IPS DF 4.7 (cell line): Measurements from ENCODE around the gene TJAP1.
"Not testable (repeated sequence)": the region's sequence is repeated elsewhere in the genome, so short reads cannot be mapped to it uniquely, and the experiment has no call there.

Experiments
- DNase-seq: peaks from one replicate; pipeline ENCODE4 v3.0.0-alpha.2; 2013; ENCODE audit warnings: low spot score; ENCODE audit errors: extremely low read depth

Gene TJAP1

DNA sequence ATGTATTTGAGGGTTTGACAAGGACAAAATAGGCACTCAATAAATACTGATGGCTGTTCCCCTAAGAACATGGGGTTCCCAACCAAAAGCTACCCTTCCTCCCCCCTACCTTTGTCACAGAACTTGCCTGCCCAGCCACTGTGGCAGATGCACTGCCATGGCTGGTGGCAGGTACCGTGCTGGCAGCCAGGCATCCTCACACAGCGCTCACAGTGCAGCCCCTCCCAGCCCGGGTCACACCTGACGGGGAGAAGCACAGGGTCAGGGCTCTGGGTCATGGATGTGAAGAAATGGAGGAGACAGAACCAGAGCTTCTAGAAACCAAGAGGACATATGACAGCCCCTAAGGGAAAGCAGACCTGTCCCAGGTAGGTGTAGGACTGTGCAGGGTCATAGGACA, 24.5 kb upstream of the TJAP1 start:
- DNase-seq, result no peak

DNA sequence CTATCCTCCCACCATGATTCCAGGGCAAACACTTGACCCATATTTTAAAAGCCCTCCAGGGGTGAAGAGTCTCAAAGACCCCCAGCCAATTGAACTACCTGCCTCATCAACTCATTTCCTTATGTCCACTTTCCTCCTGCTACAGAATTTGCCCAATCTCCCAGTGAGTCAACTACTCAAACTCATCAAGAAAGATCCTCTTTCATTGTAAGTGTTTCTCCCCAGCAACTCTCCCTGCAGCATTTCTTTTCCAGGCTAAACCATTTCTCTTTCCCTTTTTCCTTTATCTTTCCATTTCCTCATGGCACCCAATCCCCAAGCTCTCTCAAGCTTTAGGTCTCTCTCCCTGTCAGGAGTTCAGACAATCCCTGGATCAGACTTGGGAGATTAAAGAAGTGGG, 23.5 kb upstream of the TJAP1 start:
- no peak for DNase-seq

DNA sequence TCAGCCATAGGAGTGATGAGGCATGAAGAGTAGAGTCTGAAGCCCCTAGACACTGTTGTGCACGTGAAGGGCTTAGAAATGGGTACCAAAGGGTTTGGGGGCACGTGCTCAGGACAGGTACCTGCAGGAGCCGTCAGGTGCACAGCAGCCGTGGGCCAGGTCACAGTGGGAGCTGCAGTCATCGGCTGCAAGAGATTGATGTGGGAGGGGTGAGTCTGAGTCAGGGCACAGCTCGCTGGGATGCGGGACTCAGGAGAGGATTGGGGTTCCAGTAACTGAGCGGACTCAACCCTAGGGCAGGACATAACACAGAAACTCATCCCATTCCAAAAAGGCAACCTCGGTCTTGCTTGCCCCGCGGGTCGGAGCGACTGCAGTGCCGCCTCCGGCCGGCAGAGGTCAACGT, 23.1 kb upstream of the TJAP1 start:
- DNase-seq, result peak; percentile 46

DNA sequence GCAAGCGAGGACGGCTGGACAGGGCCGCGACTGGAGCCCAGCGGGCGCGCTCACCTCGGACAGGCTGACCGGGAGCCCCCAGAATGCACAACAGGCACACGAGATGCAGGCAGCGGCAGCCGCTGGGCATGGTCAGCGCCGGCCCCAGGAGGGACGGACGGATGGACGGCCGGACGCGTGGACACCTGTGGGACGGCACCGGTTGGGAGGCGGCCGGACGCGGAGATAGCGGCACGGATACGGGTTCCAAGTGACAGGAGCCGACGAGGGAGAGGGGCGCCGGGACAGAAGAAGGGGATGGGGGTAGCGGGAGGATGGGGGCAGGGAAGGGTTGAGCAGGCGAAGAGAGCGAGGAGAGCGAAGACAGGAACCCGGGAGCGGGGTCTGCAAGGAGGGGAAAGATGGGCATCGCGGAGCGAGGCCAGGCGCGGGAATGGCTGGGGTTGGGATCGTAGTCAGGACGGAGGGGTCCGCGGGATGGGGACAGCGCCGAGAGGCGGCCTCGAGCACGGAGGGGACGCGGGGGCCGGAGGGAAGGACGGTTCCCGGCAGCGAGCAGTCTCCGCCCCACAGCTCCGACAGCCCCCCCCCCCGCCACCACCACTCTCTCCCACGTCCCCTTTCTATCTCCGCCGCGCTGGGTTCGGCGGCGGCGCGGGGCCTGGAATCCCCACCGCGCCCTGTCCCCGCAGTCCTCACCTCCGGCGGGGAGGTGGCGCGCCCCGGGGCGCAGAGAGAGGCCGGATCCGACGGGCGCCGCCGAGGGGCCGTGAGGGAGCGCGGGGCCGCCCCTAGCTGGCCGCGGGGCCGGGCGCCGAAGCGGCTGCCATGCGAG, 22.5 kb upstream of the TJAP1 start:
- DNase-seq, result no peak

DNA sequence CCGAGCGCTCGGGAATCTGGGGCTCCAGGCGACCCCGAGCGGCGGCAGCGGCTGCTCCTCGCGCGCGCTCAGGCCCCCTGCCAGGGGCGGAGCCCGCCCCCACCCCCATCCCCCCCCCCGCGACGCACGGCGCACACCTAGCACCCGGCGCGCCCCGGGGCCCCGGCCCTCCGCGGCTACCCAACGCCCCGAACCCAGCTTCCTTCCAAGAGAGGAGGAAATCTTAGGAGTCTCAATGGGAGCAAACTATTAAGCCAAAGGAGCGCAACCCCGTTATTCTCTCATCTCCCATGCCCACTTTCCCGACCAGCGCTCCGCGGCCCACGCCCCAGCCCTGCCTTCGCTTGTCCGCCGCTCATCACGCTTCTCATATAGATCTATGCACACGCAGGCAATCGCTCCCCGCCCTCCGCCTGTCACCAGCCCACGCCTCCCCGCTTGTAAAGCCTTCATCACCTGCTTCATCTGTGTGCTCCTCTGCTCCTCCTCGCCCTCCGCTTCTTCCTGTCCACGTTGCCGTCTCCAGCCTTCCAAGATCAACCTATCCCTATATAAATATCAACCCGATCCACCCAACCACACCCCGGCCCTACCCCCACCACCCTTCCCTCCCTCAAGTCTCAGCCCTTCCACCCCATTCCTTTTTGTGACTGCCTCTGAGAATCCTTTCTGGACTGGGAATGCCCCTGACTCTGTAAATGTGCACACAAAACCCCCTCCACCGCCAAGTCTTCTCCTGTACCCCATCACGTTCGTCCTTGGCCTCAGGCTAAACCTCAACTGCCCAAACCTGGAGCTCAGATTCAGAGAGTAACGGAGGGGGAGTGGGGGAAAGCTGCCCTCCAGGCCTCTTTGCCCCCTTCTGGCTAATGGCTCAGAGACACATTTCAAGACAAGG, 21.6 kb upstream of the TJAP1 start, which contains the start of gene DLK2:
TSS of gene DLK2 (minus strand) at position 18 of the 898 bp plus-strand sequence. CDS start 723 bp downstream, outside the sequence.
- DNase-seq, result no peak

DNA sequence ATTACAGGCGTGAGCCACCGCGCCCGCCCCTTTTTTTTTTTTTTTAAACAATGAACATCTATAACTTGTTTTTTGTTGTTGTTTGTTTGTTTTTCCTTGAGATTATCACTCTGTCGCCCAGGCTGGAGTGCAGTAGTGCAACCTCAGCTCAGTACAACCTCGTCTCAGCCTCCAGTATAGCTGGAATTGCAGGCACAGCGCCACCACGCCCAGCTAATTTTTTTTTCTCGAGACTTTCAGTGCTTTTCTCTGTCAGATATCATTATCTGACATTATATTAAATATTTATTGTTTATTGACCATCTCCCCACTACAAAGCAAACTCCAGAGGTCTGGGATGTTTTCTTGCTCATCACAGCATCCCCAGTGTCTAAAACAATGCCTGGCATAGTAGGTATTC, 19.7 kb upstream of the TJAP1 start:
- no peak for DNase-seq

DNA sequence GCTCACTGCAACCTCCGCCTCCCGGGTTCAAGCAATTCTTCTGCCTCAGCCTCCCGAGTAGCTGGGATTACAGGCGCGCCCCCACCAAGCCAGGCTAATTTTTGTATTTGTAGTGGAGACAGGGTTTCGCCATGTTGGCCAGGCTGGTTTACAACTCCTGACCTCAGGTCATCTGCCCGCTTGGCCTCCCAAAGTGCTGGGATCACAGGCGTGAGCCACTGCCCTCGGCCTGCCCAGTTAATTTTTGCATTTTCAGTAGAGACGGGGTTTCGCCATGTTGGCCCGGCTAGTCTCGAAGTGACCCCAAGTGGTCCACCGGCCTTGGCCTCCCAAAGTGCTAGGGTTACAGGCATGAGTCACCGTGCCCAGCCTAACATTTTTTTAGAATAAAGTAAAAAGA, 19.2 kb upstream of the TJAP1 start:
- DNase-seq, result not testable (repeated sequence)

DNA sequence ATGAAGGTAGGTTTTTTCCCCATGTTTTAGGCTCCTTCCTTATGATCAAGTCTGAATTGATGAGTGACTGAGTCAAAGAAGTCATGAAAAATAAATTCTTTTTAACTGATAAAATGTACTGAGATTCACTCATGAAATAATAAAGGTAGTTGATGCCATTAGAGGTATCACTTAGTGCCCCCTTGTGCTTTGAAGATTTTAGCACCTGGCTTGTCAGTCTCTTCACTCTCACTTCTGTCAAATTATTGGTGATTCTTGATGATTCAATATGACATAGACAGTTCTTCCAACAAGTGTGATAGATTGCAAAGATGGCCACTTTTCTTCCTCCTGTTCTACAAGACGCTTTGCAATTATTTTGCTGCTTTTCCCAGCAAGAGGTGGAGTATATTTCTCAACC, 17.8 kb upstream of the TJAP1 start:
- DNase-seq, result no peak

DNA sequence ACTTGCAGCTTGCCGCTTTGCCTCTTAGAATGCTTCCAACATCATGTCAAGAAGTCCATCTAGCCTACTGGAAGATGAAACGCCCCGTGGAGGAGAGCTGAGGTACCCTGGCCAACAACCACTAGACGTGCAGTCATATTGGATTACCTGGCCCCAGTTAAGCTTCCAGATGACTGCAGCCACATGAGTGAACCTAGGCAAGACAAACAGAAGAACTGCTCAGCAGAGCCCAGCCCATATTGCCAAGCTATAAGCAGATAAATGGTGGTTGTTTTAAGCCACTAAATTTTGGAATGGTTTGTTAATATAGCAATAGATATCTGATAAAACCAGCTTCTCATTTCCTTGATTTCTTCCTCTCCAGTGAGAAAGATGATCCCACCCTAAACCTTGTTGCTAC, 17.3 kb upstream of the TJAP1 start:
- DNase-seq, result no peak

DNA sequence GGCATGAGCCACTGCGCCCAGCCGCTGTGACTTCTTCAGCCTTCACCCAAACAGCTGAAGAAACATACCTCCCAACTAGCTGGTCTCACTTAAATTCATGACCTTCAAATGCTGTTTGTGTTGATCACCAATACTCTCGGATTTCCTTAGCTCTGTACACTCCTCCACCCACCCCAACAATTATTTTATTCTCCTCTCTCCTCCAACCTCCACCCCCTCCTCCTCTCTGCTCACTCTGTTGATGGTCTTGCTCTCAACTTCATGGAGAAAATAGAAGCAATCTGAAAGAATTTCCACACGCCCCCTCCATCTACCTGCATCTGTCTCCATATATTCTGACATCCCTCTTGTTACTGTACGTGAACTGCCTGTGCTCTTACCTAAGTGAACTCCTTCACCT, 15.4 kb upstream of the TJAP1 start:
- DNase-seq, result no peak

DNA sequence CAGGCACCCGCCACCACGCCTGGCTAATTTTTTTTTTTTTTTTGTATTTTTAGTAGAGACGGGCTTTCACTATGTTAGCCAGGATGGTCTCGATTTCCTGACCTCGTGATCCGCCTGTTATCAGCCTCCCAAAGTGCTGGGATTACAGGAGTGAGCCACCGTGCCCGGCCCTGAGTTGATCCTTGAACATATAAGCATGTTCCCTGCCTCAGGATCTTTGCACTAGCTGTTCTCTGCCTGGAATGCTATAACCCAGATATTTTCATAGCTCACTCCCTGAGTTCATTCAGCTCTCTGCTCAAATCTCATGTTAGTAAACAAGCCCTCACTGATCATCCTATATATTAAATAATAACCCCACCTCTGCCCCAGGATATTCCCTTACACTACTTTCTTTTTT, 13.0 kb upstream of the TJAP1 start:
- DNase-seq, result no peak

DNA sequence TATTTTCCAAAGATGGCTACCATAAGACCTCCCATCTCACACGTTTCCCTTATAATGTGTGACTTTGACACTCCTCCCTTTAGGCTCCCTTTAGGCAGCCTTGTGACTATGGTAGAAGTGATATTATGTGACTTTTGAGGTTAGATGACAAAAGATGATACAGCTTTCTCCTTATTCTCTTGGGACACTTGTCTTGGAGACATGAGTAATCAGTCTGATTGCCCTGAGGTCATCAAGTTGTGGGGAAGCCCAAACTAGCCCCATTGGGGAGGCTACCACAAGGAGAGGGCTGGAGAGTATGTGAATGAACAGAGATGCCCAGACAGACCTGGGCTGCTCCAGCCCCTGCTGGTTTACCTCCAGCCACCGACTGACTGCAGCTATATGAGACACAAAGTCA, 11.4 kb upstream of the TJAP1 start:
- no peak for DNase-seq

DNA sequence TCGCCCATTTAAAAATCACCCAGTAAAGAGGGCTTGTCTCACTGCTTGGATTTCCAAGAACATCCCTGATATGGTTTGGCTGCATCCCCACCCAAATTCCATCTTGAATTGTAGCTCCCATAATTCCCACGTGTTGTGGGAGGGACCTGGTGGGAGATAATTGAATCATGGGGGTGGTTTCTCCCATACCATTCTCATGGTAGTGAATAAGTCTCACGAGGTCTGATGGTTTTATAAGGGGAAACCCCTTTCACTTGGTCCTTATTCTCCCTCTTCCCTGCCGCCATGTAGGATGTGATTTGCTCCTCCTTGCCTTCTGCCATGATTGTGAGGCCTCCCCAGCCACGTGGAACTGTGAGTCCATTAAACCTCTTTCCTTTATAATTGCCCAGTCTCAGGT, 10.1 kb upstream of the TJAP1 start:
- DNase-seq, result not testable (repeated sequence)

DNA sequence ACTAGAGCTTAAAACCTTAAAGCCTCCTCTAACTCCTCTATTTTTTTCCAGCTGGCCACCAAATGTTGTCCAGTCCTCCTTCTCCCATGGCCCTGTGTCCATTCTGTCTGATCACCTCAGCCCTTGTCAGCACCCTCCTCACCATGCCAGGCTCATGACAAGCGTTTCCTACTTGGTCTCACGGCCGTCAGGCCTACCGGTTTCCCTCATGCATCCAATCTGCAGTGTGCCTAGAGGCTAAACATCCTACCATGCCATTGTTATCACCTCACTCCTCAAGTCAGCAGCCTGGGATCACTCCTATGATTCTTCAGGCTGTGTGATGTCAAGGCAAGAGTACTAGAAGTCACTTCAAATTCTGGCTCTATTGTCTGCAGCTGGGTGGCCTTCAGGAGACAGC, 9.6 kb upstream of the TJAP1 start:
- no peak for DNase-seq

DNA sequence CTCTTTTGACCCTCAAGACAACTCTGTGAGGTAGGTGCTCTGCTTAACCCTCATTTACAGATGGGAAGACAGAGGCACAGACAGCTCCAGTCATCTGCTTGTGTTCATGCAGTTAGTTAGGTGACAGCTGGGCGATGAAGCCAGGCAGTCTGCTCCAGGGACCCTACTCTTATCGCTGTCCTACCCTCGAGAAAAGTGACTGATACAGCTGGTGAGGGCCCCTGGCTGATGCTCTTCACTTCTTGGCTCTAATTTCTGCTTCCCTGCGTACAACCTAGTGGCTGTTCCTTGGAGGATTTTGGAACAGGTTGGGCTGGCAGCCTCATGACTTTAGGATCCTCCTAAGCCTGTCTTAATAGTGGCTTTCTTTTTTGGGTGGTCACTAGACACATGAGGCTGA, 9.1 kb upstream of the TJAP1 start:
- no peak for DNase-seq

DNA sequence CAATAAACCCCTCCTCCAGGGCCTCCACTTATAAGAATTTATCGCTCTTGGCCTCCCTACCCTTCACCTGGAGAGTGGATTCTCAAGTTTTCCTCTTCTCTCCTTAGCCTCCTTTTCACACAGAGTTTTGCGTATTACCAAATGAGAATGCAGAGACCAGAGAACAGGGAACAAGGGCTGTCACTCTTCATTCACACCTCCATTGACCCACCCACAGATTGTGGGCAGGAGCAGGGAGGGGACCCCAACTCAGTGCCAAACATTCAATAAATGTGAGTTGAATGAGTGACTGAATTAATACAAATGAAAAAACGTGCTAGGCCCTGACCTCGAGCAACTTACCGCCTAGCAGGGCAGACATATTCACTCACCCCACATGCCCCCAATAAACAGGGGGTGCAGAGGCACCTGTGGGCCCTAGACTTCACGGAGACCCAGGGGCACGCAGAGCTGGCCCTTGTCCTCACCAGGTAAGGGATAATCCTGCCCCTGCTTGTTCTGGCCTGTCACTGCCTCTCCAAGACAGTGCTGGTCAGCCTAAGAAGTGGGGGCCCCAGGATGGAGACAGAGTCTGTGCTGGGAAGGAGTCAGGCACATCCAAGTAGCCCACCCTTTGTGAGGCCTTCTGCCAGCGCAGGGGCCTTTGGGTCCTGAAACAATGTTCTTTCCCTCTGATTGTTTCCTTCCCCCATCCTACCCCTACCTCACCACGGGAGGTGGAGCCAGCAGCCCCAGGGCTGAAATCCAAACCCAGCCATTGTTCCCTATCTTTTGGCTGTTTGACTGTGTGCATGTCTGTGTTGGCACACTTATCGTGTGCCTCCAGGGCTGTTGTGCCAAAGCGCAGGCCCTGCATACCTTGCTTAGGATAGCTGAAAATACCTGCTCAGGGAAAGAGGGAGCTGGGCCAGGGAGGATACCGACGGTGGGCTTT, 8.4 kb upstream of the TJAP1 start:
- DNase-seq, result no peak

DNA sequence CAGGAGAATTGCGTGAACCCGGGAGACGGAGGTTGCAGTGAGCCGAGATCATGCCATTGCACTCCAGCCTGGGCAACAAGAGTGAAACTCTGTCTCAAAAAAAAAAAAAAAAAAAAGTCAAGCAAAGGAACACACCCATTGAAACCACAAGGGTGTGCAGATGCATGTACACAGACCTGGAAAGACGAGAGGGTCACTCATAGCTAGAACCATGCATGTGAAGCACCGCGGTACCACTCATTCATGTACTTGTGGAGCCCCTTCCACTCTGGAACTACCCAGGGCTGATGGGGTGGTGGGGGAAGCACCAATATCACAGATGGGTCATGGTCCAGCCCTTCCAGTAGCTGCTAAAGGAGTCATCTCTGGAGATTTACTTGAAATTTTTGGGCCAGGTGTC, 7.4 kb upstream of the TJAP1 start:
- no peak for DNase-seq

DNA sequence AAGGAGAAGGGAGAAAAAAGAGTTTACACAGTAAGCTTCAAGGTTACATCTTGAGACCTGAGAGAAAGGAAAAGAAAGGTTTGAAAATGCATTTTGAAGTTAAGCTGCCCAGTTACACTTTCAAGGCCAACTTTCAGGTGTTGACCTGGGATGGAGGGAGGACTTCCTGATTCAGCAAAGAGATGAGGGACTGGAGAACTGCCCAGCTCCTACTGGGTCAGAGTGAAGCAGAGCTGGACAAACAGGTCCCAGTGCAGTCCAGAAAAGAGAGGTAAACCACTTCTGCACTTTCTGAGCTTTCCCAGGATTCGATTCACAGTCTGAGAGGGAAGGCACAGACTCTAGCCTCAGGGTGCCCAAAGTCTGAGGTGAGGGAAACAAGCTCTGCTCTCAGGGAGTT, 6.0 kb upstream of the TJAP1 start:
- DNase-seq, result no peak

DNA sequence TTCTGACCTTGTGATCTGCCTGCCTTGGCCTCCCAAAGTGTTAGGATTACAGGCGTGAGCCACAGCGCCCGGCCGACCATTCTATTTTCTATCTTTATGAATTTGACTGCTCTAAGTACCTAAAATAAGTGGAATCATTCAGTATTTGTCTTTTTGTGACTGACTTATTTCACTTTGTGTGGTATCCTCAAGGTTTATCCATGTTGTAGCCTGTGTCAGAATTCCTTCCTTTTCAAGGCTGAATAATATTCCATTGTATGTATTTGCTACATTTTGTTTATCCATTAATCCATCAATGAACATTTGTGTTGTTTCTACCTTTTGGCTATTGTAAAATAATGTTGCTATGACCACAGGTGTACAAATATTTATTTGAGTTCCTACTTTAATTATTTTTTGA, 4.9 kb upstream of the TJAP1 start:
- DNase-seq, result no peak

DNA sequence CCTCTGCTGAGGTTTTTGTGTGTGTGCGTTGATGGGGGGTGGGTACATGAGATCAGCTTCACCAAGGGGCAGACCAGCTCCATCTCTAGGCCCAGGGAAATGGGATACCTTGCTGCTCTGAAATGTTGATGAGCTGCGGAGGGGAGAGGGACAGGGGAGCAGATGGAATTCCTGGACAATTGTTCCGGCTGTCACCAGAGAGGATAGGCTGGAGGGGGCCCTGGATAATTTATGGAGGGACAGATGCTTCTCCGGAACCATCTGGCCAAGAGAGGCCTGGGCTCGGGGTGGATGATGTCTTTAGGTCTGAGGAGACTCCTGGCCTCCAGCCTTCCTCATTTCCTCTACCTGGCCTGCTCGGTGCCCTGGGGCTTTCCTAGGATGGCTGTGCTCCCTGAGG, 1.9 kb upstream of the TJAP1 start:
- DNase-seq, result no peak

DNA sequence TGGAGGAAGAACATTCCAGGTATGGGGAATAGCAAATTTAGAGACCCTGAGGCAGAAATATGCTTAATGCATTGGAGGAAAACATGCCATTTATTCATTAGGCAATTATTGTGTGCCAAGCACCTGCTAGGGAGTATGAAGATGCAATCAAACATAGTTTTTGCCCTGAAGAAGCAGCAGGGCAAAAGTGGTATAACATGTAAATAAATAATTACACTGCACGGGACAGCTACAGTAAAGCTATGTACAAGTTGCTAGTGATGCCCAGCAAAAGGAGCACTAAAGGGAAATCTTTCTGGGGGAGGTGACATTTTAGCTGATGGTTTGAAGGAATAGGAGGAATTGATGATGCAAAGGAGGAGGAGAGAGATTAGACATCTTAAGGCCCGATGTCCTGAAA, 624 bp upstream of the TJAP1 start:
- no peak for DNase-seq

DNA sequence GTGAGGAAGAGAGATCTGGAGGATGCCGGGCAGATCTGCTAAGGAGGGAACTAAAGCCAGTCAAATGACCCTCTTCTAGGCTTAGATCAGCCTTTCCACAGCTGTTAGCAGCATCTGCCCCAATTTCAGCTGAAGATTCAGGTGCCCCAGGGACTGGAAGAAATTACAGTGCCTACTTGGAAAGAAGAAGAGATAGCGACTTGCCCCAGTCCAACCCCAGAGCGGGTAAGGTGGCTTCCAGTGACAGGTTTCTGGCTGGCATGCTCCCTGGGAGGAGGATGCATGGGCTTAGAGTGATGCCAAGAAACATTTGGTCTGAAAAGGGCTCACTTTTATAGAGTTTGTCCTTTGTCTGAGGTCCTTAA, 620 bp downstream of the TJAP1 start:
- no peak for DNase-seq
